ENCODE measurements around the gene REPIN1. TPM values are rescaled to one million over a fixed set of nuclear protein-coding genes. Genes with fewer than 3 reads are reported as not detected.
A peak's percentile ranks its signal among the peaks of the same experiment; 100 is the strongest.

REPIN1 gene
- total RNA-seq, 4 donors from 2014 or later, result 182 to 414 (median 247) TPM

GRCh38 chr7:150420987-150421674 lies 52.5 kb downstream of the REPIN1 start:
- intact Hi-C loops (cut with DNase I; ENCODE audit: low total_unique reads), result no loop called here
- Histone ChIP-seq H3K4me1 (peaks cover 0 to 4% (median 0%) of the 10 kb centered on the region in 4 donors), H3K36me3 (no peaks in the 10 kb centered on the region), H3K27ac (no peak overlapping the region), H3K27me3 (no peaks in the 10 kb centered on the region), H3K4me3 (peak overlapping the region in 1 of 4 donors; percentile 16), H3K9me3 (no peaks in the 10 kb centered on the region)
- 14 to 25% methylated on average over 4 to 27 of the region's 27 CpGs for WGBS, 2 donors (ENCODE audit: low coverage in 1 of 2)
- TF ChIP-seq POLR2AphosphoS5 (IDR thresholded peaks at IDR 0.05) (no peak), CTCF (IDR thresholded peaks at IDR 0.05) (peak; percentile 85 to 89 (median 87))
- in situ Hi-C loops (cut with MboI; ENCODE audit: low pct_ligation_motif_present in 1 of 4, low pct_unique_long_range_greater_than_20kb in 1 of 4, low sequenced_read_pairs in 3 of 4), result loop anchor here in 3 of 4 donors (25.0 kb wide), 1 partner anchor 109 kb away; the partner anchor contains the start of genes ACTR3C (in 3 of the 3) and LRRC61 (in 3 of the 3)
- peak; percentile 89 for DNase-seq

- H3K9me3 ChIP-seq, result no peaks in the 10 kb centered on the region
- WGBS, 2 donors (ENCODE audit: low coverage in 1 of 2), result 83 to 84% methylated on average over 14 to 17 of the region's 17 CpGs
- H3K36me3 ChIP-seq, result no peaks in the 10 kb centered on the region
- H3K27ac ChIP-seq, result no peak overlapping the region
- peaks cover 0 to 4% (median 0%) of the 10 kb centered on the region in 4 donors for H3K4me1 ChIP-seq
- in situ Hi-C loops (cut with MboI; ENCODE audit: low pct_ligation_motif_present in 1 of 4, low pct_unique_long_range_greater_than_20kb in 1 of 4, low sequenced_read_pairs in 3 of 4) (loop anchor here in 3 of 4 donors (25.0 kb wide), 1 partner anchor 110 kb away; the partner anchor contains the start of genes ACTR3C (in 3 of the 3) and LRRC61 (in 3 of the 3)), intact Hi-C loops (cut with DNase I; ENCODE audit: low total_unique reads) (no loop called here)
- no peaks in the 10 kb centered on the region for H3K27me3 ChIP-seq
- TF ChIP-seq POLR2A (IDR thresholded peaks at IDR 0.05) (no peak), EP300 (IDR thresholded peaks at IDR 0.05; ENCODE audit: low read depth) (no peak), CTCF (IDR thresholded peaks at IDR 0.05) (no peak), POLR2AphosphoS5 (IDR thresholded peaks at IDR 0.05) (no peak)
- DNase-seq, result no peak
- no peak overlapping the region for H3K4me3 ChIP-seq
These were observed 53.2 kb downstream of the REPIN1 start for GRCh38 chr7:150421831-150422230.

Other genes with a start within 250 kb of the REPIN1 start
- gene LRRC61, start 45.5 kb upstream of the REPIN1 start, total RNA-seq, result 10 to 100 TPM in 3 of 4 donors, 1 to 10 TPM in 1; 1.4 to 55.4 (median 17.2) TPM
- gene ACTR3C, start 45.3 kb upstream of the REPIN1 start, total RNA-seq, result 10 to 100 TPM; 19.9 to 71.1 (median 42.7) TPM
- gene RARRES2, start 27.2 kb upstream of the REPIN1 start, total RNA-seq, result 100 to 1,000 TPM in 2 of 4 donors, 10 to 100 TPM in 2; 84.2 to 124 (median 102) TPM
- 10 to 100 TPM in 3 of 4 donors, 1 to 10 TPM in 1; 8.9 to 75.2 (median 15.2) TPM for gene ZNF775, start 10.5 kb downstream of the REPIN1 start, total RNA-seq
- 1 to 10 TPM; 1.5 to 4.3 (median 2.9) TPM for gene GIMAP8, start 81.8 kb downstream of the REPIN1 start, total RNA-seq
- gene GIMAP7, start 146.1 kb downstream of the REPIN1 start, total RNA-seq, result 10 to 100 TPM in 1 of 4 donors, 1 to 10 TPM in 2, under 1 TPM in 1; 1.00 to 11.9 (median 6.1) TPM
- 10 to 100 TPM in 3 of 4 donors, 1 to 10 TPM in 1; 7.1 to 37.6 (median 15.7) TPM for gene GIMAP4, start 198.6 kb downstream of the REPIN1 start, total RNA-seq